ENCODE results near the gene KCNT1.

GRCh38 chr9:135813671-135814290 lies 111.8 kb downstream of the KCNT1 start:
- TF ChIP-seq CTCF (IDR thresholded peaks at IDR 0.05; ENCODE audit: low read depth, low read length, poor library complexity, severe bottlenecking) (no peak), EZH2phosphoT487 (IDR thresholded peaks at IDR 0.05; ENCODE audit: borderline replicate concordance, low read length) (no peak)

Measured in DOHH2 (cell line).